ENCODE measurements around the gene TPRN.

Gene TPRN

DNA sequence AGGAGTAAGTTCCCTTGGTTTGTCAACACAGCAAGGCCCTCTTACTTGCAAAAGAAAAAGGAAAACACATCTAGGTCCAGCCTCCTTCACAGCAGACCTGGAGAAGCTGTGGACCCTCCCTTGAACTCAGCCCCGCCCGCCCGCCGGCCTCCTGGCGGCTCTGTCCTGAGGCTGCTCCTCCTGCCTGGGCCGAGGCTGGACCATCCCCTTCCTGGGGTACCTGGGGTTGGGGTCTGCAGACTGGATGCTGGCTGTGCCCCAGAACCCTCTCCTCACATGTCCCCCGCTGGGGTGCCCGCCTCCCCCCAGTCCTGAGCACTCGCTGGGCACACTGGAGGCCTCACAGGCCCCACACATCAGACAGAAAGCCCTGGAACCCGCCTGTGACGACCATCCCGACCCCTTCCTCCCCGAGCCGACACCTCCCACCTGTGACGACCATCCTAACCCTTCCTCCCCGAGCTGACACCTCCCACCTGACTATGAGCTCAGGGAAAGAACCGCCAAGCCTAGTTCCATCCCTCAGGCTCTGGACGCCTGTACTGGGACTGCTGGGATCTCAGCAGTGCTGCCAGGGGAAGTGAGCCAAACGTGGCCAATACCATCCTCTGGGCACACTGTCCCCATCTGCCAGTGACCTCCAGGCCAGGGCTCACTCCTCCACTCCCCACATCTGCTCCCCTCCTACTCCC, 21.5 kb downstream of the TPRN start:
- H3K4me3 ChIP-seq (ENCODE audit: low read depth, low read length): no peak overlapping the region
- TF ChIP-seq, protein P1, sequence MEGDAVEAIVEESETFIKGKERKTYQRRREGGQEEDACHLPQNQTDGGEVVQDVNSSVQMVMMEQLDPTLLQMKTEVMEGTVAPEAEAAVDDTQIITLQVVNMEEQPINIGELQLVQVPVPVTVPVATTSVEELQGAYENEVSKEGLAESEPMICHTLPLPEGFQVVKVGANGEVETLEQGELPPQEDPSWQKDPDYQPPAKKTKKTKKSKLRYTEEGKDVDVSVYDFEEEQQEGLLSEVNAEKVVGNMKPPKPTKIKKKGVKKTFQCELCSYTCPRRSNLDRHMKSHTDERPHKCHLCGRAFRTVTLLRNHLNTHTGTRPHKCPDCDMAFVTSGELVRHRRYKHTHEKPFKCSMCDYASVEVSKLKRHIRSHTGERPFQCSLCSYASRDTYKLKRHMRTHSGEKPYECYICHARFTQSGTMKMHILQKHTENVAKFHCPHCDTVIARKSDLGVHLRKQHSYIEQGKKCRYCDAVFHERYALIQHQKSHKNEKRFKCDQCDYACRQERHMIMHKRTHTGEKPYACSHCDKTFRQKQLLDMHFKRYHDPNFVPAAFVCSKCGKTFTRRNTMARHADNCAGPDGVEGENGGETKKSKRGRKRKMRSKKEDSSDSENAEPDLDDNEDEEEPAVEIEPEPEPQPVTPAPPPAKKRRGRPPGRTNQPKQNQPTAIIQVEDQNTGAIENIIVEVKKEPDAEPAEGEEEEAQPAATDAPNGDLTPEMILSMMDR (IDR thresholded peaks at IDR 0.05): no peak
- H3K79me2 ChIP-seq: no peaks in the 10 kb centered on the region
- no peak overlapping the region for H3K4me2 ChIP-seq (ENCODE audit: low read length)
- no peaks in the 10 kb centered on the region for H3K4me1 ChIP-seq
- H3K9me3 ChIP-seq (ENCODE audit: control insufficient read depth, low read length): no peaks in the 10 kb centered on the region
- H3K36me3 ChIP-seq (ENCODE audit: control insufficient read depth, insufficient read depth, low read length): no peaks in the 10 kb centered on the region
- no peak overlapping the region for H3K27ac ChIP-seq
- no peak overlapping the region for H3K9ac ChIP-seq
- no peaks in the 10 kb centered on the region for H3K27me3 ChIP-seq (ENCODE audit: control insufficient read depth, insufficient read depth, low read length)
- H2AFZ ChIP-seq: no peak overlapping the region

DNA sequence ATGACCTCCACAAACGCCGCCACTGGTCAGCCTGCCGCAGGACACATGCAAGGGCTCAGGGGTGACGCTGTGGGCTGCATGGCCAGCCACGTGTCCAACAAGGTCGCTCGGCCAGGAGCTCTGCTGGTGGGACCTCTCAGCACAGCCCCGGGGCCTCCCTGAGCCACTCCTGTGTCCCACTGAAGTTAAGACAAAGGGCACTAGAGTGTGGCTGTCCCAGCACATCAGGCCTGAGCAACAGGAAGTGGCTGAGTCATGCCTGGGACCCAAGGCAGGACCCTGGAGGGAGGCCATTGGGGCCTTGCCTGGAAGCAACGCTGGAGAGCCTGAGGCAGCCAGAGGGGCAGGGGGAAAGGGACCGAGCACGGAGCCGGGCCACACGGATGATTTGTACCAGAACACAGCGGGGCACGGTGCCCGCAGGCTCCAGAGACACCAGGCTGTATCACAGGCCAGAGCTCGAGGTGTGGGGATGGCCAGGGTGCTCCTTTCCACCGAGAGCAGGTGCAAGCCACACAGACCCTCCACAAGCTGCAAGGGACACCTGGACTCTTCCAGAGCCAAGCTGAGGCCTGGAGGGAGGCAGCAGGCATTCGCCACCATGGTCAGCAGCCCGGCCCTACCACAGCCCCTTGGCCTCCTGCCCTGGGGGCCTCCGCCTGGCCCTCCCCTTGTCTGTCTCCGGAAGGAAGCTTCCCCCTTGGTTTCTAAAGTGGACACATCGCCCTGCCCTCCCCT, 22.2 kb downstream of the TPRN start:
- no peaks in the 10 kb centered on the region for H3K9me3 ChIP-seq (ENCODE audit: control insufficient read depth, low read length)
- no peak overlapping the region for H3K9ac ChIP-seq
- H3K27ac ChIP-seq: no peak overlapping the region
- no peaks in the 10 kb centered on the region for H3K79me2 ChIP-seq
- H3K4me1 ChIP-seq: no peaks in the 10 kb centered on the region
- no peaks in the 10 kb centered on the region for H3K36me3 ChIP-seq (ENCODE audit: control insufficient read depth, insufficient read depth, low read length)
- TF ChIP-seq, protein P1 (IDR thresholded peaks at IDR 0.05): no peak
- H2AFZ ChIP-seq: no peak overlapping the region
- H3K4me3 ChIP-seq (ENCODE audit: low read depth, low read length): no peak overlapping the region
- H3K4me2 ChIP-seq (ENCODE audit: low read length): no peak overlapping the region
- H3K27me3 ChIP-seq (ENCODE audit: control insufficient read depth, insufficient read depth, low read length): no peaks in the 10 kb centered on the region

DNA sequence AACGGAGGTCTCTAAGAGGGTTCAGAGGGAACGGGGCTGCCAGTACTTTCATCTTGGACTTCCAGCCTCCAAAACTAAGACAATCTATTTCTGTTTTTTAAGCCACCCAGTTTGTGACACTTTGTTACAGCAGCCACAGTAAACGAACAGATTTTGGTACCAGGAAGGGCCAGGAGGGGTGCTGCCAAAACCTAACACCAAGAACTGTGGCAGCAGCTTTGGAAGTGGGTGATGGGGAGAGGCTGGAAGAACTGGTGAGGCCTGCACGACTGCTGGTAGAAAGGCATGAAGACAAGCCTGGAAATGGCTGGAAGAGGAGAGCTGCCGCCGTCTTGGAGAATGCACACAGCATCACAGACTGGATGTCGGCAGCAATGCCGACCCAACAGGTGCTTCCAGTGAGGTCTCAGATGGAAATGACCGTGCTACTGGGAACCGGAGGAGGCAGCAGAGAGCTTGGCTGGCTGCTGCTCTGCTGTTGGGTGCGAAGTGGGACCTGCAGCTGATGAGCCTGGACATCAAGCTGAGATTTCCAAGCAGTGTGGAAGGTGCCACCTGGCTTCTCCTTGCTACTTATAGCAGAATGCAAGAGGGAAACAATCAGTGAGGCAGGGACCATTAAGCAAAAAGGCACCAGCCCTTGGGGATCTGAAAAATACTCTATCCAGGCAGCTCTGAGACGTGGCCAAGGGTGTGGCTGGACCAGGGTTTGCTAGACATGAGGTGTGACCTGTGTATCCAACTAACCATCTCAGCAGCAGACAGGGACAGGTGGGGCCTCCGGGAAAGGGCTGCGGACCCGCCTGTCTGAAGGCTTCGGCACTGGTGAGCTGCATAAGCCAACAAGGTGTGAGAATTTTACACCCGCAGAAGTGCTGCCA, 24.0 kb downstream of the TPRN start:
- Histone ChIP-seq H3K27ac (no peak overlapping the region), H3K27me3 (ENCODE audit: control insufficient read depth, insufficient read depth, low read length) (no peaks in the 10 kb centered on the region), H2AFZ (no peak overlapping the region), H3K4me3 (ENCODE audit: low read depth, low read length) (no peak overlapping the region), H3K79me2 (no peaks in the 10 kb centered on the region), H3K4me2 (ENCODE audit: low read length) (no peak overlapping the region), H3K9me3 (ENCODE audit: control insufficient read depth, low read length) (no peaks in the 10 kb centered on the region), H3K9ac (no peak overlapping the region), H3K36me3 (ENCODE audit: control insufficient read depth, insufficient read depth, low read length) (no peaks in the 10 kb centered on the region), H3K4me1 (no peaks in the 10 kb centered on the region)
- TF ChIP-seq, protein P1 (IDR thresholded peaks at IDR 0.05): peak; percentile 48

DNA sequence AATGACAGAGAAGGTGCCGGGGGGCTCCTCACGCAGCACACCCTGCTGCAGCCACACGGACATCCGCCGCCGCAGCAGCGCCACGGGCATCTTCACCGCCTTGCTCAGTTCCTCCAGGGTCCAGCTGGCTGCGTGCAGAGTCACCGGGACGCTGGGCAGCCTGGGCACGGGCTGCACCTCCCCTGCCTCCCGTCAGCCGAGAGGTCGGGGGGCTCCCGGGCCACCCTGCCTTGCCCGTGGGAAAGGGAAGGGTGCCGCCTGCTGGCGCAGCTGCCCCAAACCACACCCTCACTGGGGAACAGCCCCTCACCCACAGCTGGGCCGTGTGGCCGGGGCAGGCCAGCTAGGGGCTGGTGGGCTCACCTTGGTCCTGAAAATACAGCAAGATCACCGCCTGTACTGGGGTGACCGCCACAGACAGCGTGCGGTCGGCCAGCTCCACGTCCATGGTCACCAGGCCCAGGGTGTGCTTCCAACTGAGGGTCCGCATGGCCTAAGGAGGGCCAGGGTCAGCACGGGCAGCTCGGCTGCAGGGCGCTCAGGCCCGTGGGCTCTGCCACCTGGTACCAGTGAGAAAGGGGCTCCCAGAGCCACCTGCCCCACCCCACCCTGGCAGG, 25.1 kb downstream of the TPRN start:
- no peak overlapping the region for H3K27ac ChIP-seq
- TF ChIP-seq, protein P1 (IDR thresholded peaks at IDR 0.05): no peak
- no peak overlapping the region for H2AFZ ChIP-seq
- no peaks in the 10 kb centered on the region for H3K36me3 ChIP-seq (ENCODE audit: control insufficient read depth, insufficient read depth, low read length)
- no peaks in the 10 kb centered on the region for H3K79me2 ChIP-seq
- no peak overlapping the region for H3K9ac ChIP-seq
- H3K27me3 ChIP-seq (ENCODE audit: control insufficient read depth, insufficient read depth, low read length): no peaks in the 10 kb centered on the region
- no peaks in the 10 kb centered on the region for H3K9me3 ChIP-seq (ENCODE audit: control insufficient read depth, low read length)
- no peaks in the 10 kb centered on the region for H3K4me1 ChIP-seq
- no peak overlapping the region for H3K4me2 ChIP-seq (ENCODE audit: low read length)
- H3K4me3 ChIP-seq (ENCODE audit: low read depth, low read length): no peak overlapping the region
